Measurements from ENCODE around the gene ARHGAP21.

The ARHGAP21 gene

DNA sequence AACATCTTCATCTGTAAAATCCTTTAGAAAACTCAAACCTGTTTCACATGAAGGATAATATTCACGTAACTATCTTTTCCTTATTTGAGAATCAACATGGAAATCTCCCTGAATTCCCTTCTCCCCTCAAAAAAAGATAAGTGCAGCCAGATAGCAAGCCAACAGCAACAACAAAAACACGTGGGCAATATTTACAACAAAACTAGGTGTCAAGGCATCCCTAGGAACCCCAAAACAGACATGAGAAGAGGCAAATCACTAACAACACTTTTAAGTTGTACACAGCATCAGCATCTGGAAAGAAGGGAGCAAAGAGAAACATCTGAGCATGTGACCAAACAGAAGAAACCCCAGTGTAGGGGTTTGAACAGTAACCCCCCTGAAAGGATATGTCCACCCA is 12.2 kb downstream of the ARHGAP21 start:
- H3K4me3 ChIP-seq (ENCODE audit: low read length), result no peak overlapping the region
- TF ChIP-seq CTCF (IDR thresholded peaks at IDR 0.05; ENCODE audit: low read depth, low read length, poor library complexity, severe bottlenecking), result no peak
- no peaks in the 10 kb centered on the region for H3K36me3 ChIP-seq (ENCODE audit: control insufficient read depth, low read length)
- no peak overlapping the region for H3K4me2 ChIP-seq (ENCODE audit: low read length)
- H3K9me2 ChIP-seq (replicated peaks; ENCODE audit: control insufficient read depth, low read length), result no peaks in the 10 kb centered on the region
- peaks cover 10% of the 10 kb centered on the region for H3K4me1 ChIP-seq (ENCODE audit: control insufficient read depth, low read length)
- H3K27me3 ChIP-seq (ENCODE audit: control insufficient read depth, low read length), result no peaks in the 10 kb centered on the region
- H3F3A ChIP-seq (ENCODE audit: control insufficient read depth, insufficient read depth), result no peaks in the 10 kb centered on the region
- H4K20me1 ChIP-seq (ENCODE audit: control insufficient read depth, insufficient read depth, low read depth, low read length), result 0 out of 2 replicates have a peak, but pooled peaks cover 5% of the 10 kb centered on the region
- H3K27ac ChIP-seq (ENCODE audit: low read depth, low read length), result no peak overlapping the region
- peaks cover 91% of the 10 kb centered on the region for H3K79me2 ChIP-seq (ENCODE audit: control insufficient read depth, low read length)
- H3K9me3 ChIP-seq (ENCODE audit: control insufficient read depth, insufficient read depth, low read length), result no peaks in the 10 kb centered on the region

GRCh38 chr10:24708081-24708480 is 15.6 kb downstream of the ARHGAP21 start:
- Histone ChIP-seq H3K4me1 (ENCODE audit: control insufficient read depth, low read length) (peaks cover 10% of the 10 kb centered on the region), H3K27ac (ENCODE audit: low read depth, low read length) (no peak overlapping the region), H3K4me2 (ENCODE audit: low read length) (no peak overlapping the region), H4K20me1 (ENCODE audit: control insufficient read depth, insufficient read depth, low read depth, low read length) (no peaks in the 10 kb centered on the region), H3K4me3 (ENCODE audit: low read length) (no peak overlapping the region), H3F3A (ENCODE audit: control insufficient read depth, insufficient read depth) (no peaks in the 10 kb centered on the region), H3K9me2 (replicated peaks; ENCODE audit: control insufficient read depth, low read length) (no peaks in the 10 kb centered on the region), H3K27me3 (ENCODE audit: control insufficient read depth, low read length) (no peaks in the 10 kb centered on the region), H3K9me3 (ENCODE audit: control insufficient read depth, insufficient read depth, low read length) (no peaks in the 10 kb centered on the region), H3K36me3 (ENCODE audit: control insufficient read depth, low read length) (no peaks in the 10 kb centered on the region), H3K79me2 (ENCODE audit: control insufficient read depth, low read length) (peaks cover 93% of the 10 kb centered on the region)
- TF ChIP-seq EZH2phosphoT487 (IDR thresholded peaks at IDR 0.05; ENCODE audit: borderline replicate concordance, low read length) (no peak), CTCF (IDR thresholded peaks at IDR 0.05; ENCODE audit: low read depth, low read length, poor library complexity, severe bottlenecking) (no peak)

DNA sequence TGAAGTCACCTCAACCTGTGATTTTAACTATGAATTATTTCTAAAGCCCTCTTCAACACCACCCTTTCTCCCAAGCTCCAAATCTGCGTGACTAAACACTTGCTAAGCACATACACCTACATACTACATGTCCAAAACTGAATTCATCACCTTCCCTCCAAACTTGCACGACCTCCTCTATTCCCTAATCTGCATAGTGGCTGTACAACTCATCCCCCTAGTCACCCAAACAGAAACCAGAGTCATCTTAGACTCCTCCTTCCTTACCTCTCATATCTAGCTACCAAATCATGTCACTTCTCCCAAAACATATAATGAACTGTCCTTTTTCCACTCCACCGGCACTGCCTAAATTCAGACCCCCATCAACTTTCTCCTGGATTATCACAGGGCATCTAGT is 16.2 kb downstream of the ARHGAP21 start:
- no peaks in the 10 kb centered on the region for H4K20me1 ChIP-seq (ENCODE audit: control insufficient read depth, insufficient read depth, low read depth, low read length)
- H3K79me2 ChIP-seq (ENCODE audit: control insufficient read depth, low read length), result peaks cover 90% of the 10 kb centered on the region
- H3K36me3 ChIP-seq (ENCODE audit: control insufficient read depth, low read length), result no peaks in the 10 kb centered on the region
- no peak overlapping the region for H3K27ac ChIP-seq (ENCODE audit: low read depth, low read length)
- TF ChIP-seq CTCF (IDR thresholded peaks at IDR 0.05; ENCODE audit: low read depth, low read length, poor library complexity, severe bottlenecking), result no peak
- no peak overlapping the region for H3K4me2 ChIP-seq (ENCODE audit: low read length)
- no peaks in the 10 kb centered on the region for H3K9me3 ChIP-seq (ENCODE audit: control insufficient read depth, insufficient read depth, low read length)
- H3K4me1 ChIP-seq (ENCODE audit: control insufficient read depth, low read length), result peaks cover 10% of the 10 kb centered on the region
- no peaks in the 10 kb centered on the region for H3K9me2 ChIP-seq (replicated peaks; ENCODE audit: control insufficient read depth, low read length)
- H3K4me3 ChIP-seq (ENCODE audit: low read length), result no peak overlapping the region
- no peaks in the 10 kb centered on the region for H3K27me3 ChIP-seq (ENCODE audit: control insufficient read depth, low read length)
- H3F3A ChIP-seq (ENCODE audit: control insufficient read depth, insufficient read depth), result no peaks in the 10 kb centered on the region

All from DOHH2 (cell line).